ENCODE measurements around the gene TPD52L1.

DNA sequence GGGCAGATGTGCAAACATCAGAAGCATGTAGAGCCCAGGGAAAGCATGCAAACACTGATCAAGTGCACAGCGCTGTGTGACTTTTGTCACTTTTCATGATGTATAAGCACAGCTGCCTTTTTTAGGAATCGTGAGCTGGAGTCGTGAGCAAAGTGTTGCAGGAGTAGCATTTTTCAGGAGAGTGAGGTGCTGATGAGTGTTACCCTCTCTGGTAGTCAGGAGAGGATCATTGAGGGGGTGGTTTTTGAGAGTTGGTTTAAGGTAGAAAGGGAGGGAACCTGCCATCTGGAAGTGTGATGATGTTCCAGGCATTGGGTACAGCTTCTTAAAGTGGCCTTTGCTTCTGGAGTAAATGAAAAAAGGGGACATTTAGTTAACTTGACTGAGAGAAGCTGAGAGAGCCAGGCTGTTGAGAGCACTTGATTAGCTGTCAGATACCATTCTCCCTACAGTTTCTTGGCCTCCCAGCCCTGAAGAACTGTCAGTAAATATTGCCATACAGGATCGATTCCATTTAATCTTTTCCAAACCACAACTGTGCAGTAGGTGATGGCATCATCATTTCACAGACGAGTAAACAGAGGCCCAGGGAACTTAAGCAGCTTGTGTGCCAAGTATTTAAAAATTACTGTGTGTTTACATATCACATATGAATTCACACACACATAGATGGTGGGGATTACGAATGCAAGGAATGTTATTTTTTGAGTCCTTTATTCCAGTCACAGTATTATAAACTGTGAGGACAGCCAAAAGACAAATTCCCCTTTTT is 28.9 kb downstream of the TPD52L1 start:
- TF ChIP-seq CREB1 (CRISPR knock-in tag; IDR thresholded peaks at IDR 0.05; ENCODE audit: low read depth) (no peak), POLR2AphosphoS5 (IDR thresholded peaks at IDR 0.05; ENCODE audit: low read depth) (no peak), EZH2 (IDR thresholded peaks at IDR 0.05; ENCODE audit: low read depth, unreplicated experiment) (no peak), JUNB (IDR thresholded peaks at IDR 0.05; ENCODE audit: unreplicated experiment) (no peak)
- TF ChIP-seq, protein P1, sequence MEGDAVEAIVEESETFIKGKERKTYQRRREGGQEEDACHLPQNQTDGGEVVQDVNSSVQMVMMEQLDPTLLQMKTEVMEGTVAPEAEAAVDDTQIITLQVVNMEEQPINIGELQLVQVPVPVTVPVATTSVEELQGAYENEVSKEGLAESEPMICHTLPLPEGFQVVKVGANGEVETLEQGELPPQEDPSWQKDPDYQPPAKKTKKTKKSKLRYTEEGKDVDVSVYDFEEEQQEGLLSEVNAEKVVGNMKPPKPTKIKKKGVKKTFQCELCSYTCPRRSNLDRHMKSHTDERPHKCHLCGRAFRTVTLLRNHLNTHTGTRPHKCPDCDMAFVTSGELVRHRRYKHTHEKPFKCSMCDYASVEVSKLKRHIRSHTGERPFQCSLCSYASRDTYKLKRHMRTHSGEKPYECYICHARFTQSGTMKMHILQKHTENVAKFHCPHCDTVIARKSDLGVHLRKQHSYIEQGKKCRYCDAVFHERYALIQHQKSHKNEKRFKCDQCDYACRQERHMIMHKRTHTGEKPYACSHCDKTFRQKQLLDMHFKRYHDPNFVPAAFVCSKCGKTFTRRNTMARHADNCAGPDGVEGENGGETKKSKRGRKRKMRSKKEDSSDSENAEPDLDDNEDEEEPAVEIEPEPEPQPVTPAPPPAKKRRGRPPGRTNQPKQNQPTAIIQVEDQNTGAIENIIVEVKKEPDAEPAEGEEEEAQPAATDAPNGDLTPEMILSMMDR (conservative IDR thresholded peaks at IDR 0.05; ENCODE audit: low read depth in 2 of 2), result no peak

All from GM23338 (cell line).